Cerebellar nuclear complex (tissue), 1 donor: Measurements from ENCODE around the gene NAT14.

Source experiments
- DNase-seq, 2 experiments: peaks; one replicate each; lab custom pipeline; 2025; lab: John Stamatoyannopoulos, UW

NAT14 gene

GRCh38 chr19:55536366-55536765, 51.4 kb downstream of the NAT14 start:
- DNase-seq: no peak
